Muscle layer of duodenum (tissue), 2 donors: Measurements from ENCODE around the gene RRAGC.
A peak's percentile ranks its signal among the peaks of the same experiment; 100 is the strongest.

Experiments
- H3K27ac ChIP-seq: one replicate; pipeline ENCODE4 v1.7.0; 2013; ENCODE audit warnings: mild to moderate bottlenecking, low read length
- H3K27me3 ChIP-seq: one replicate; pipeline ENCODE4 v1.7.0; 2013; ENCODE audit warnings: low read depth, mild to moderate bottlenecking, control low read depth, low read length
- H3K36me3 ChIP-seq, 2 donors: one replicate each; pipeline ENCODE4 v1.7.0; 2013; ENCODE audit warnings: low read length in 2 of 2, control low read depth in 1 of 2, mild to moderate bottlenecking in 1 of 2; ENCODE audit not compliant: insufficient read depth in 2 of 2, control insufficient read depth in 1 of 2
- H3K4me1 ChIP-seq, 2 donors: one replicate each; pipeline ENCODE4 v1.7.0; 2013; ENCODE audit warnings: low read length in 2 of 2, mild to moderate bottlenecking in 2 of 2, control low read depth in 1 of 2, moderate library complexity in 1 of 2; ENCODE audit not compliant: insufficient read depth in 2 of 2, control insufficient read depth in 1 of 2
- H3K4me3 ChIP-seq, 2 donors: one replicate each; pipeline ENCODE4 v1.7.0; 2013; ENCODE audit warnings: low read length in 2 of 2, low read depth in 1 of 2, mild to moderate bottlenecking in 1 of 2
- H3K9me3 ChIP-seq, 2 donors: one replicate each; pipeline ENCODE4 v1.7.0; 2013; ENCODE audit warnings: low read length in 2 of 2, control low read depth in 1 of 2, mild to moderate bottlenecking in 1 of 2; ENCODE audit not compliant: control insufficient read depth in 1 of 2
- donor health status: healthy.

The RRAGC gene, protein sequence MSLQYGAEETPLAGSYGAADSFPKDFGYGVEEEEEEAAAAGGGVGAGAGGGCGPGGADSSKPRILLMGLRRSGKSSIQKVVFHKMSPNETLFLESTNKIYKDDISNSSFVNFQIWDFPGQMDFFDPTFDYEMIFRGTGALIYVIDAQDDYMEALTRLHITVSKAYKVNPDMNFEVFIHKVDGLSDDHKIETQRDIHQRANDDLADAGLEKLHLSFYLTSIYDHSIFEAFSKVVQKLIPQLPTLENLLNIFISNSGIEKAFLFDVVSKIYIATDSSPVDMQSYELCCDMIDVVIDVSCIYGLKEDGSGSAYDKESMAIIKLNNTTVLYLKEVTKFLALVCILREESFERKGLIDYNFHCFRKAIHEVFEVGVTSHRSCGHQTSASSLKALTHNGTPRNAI

DNA sequence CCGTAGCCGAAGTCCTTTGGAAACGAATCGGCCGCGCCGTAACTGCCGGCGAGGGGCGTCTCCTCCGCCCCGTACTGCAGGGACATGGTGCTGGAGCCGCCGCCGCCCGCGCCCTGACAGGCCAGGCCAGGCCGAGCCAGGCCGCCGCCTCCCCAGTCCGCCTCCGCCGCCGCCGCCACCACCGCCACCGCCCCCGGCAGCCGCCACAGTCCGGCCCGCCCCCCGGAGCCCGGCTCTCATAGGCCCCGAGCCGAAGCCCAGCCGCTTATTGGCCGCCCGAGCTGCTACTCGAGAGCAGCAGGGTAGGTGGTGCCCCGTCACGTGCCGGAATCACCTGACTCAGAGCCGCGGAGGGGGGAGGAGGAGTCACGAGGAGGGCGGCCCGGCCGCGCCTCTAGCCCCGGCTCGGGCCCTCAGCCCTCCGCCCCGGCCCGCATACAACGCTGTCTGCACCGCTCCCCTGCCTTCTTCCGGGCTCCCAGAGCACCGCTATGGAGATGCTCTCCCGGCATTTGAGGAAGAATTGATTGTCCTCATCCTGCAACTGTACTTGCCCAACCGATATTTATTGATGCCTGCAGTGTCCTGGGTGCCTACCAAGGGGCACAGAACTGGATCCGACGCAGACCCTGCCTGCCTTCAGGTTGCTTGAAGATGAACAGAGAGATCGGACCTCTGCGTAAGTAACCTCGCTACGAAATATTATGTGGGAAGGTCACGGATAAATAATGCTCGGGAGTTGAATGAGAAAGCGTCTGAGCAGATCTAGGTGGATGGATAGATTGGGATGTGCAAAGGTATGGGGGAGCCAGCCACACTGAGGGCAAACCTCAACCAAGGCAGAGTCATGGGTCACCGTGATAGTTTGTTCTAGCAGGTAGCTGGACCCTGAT is at the start of gene RRAGC:
Gene RRAGC (minus strand): TSS at position 212 of the 893 bp plus-strand sequence. CDS start 126 bp downstream, at position 86.
- Histone ChIP-seq H3K9me3 (no peaks in the 10 kb centered on the region), H3K27me3 (no peaks in the 10 kb centered on the region), H3K4me1 (peaks cover 11 to 45% of the 10 kb centered on the region in 2 donors), H3K4me3 (peak within 1 kb of the TSS; percentile 95 to 96), H3K27ac (peak within 1 kb of the TSS; percentile 83), H3K36me3 (peaks cover 9 to 22% of the 10 kb centered on the region in 2 donors)

DNA sequence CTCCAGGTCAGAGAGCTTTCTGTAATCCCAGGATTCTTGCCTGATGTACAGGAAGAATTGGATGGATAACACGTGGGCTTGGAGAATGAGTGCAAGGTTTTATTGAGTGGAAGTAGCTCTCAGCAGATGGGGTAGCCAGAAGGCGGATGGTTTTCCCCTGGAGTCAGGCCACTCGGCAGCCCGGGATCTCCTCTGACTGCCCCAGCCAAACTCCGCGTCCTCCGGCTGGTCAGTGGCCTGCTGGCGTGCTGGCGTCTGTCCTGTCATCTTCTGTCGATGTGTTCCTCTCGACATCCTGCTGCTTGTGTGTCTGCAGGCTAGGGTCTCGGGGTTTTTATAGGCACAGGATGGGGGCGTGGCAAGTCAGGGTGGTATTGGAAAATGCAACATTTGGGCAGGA is 49.2 kb upstream of the RRAGC start:
- H3K36me3 ChIP-seq: no peaks in the 10 kb centered on the region

DNA sequence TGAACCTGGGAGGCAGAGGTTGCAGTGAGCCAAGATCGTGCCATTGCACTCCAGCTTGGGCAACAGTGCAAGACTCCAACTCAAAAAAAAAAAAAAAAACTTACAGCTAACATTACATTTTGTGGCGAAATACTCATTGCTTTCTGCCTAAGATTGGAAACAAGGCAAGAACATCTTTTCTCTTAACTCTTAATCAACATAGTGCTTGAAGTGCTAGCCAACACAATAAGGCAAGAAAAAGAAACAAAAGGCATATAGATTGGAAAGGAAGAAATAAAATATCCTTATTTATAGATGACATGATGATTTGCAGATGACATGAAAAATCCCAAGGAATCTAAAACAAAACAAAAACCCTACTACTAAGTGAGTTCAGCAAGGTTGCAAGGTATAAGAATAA is 46.4 kb upstream of the RRAGC start:
- H3K27me3 ChIP-seq: no peaks in the 10 kb centered on the region

More for the DNA sequence above, 49.2 kb upstream of the RRAGC start:
- Histone ChIP-seq H3K9me3 (peaks cover 0 to 10% of the 10 kb centered on the region in 2 donors), H3K27me3 (no peaks in the 10 kb centered on the region), H3K4me1 (no peaks in the 10 kb centered on the region), H3K4me3 (no peak overlapping the region), H3K27ac (no peak overlapping the region)

DNA sequence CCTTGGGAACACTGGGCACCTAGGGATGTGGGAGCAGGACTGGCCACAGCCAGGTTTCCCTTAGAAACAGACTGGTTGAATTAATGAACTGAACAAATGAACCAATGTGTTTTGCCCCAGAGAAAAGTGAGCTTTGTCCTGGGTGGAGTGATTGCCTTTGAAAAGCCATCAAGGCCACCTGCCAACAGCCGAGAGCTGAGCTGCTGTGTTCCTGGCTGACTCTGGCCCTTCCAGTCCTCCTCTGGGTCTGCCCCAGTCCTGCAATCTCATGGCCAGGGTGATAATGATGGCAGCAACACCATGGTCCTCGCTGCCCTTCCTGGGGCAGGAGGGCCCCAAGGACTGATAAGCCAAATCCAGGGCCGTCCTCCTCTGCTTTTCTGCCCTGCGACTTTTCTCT is 40.0 kb upstream of the RRAGC start:
- no peaks in the 10 kb centered on the region for H3K36me3 ChIP-seq

More for the DNA sequence above, 46.4 kb upstream of the RRAGC start:
- no peaks in the 10 kb centered on the region for H3K4me1 ChIP-seq
- H3K9me3 ChIP-seq: peaks cover 0 to 10% of the 10 kb centered on the region in 2 donors
- no peaks in the 10 kb centered on the region for H3K36me3 ChIP-seq
- H3K4me3 ChIP-seq: no peak overlapping the region
- H3K27ac ChIP-seq: no peak overlapping the region

DNA sequence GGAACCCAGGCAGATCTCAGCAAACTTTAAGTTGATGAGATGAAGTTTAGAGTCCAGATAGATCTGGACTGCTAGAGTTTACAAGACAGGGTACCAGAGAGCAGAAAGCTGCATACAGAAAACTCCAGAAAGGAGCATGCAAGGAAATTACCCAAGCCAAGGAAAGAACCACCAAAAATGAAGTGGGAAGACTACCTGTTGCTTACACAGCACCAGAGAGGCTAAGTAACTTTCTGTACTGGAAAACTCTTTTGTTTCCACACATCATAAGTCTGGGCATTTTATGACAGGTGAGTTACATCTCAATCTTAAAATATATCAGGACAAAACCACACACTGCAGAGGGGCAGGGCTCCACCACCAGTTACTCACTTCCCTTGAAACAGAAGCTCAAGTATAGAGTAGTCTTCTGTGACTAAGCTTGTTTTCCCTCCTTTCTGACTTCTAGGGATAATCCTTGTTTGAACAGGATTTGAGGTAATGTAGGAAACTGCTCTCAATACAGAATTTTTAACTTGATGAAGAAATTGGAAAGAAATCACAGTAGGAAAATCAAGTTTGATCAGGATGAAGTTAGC is 39.2 kb upstream of the RRAGC start:
- no peaks in the 10 kb centered on the region for H3K4me1 ChIP-seq
- H3K9me3 ChIP-seq: no peaks in the 10 kb centered on the region
- no peaks in the 10 kb centered on the region for H3K36me3 ChIP-seq
- no peak overlapping the region for H3K4me3 ChIP-seq
- H3K27me3 ChIP-seq: no peaks in the 10 kb centered on the region
- no peak overlapping the region for H3K27ac ChIP-seq

More for the DNA sequence above, 40.0 kb upstream of the RRAGC start:
- no peaks in the 10 kb centered on the region for H3K9me3 ChIP-seq
- no peaks in the 10 kb centered on the region for H3K27me3 ChIP-seq
- H3K4me1 ChIP-seq: no peaks in the 10 kb centered on the region
- H3K27ac ChIP-seq: no peak overlapping the region
- no peak overlapping the region for H3K4me3 ChIP-seq

DNA sequence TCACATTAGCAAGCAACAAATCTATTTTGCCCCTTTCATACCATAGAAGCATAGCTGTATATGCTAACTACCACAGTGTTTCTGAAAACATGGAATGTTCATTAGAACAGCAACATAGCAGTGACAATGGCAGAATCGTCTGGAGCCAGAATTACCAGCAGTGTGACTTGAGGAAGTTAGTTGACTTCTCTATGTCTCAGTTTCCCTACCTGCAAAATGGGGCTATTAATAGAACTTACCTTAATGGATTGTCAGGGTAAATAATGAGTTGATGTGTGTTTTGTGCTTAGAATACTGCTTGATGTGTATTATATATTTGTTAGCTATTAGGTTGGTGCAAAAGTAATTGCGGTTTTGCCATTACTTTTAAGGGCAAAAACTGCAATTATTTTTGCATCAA is 36.6 kb upstream of the RRAGC start:
- H3K4me1 ChIP-seq: no peaks in the 10 kb centered on the region
- no peaks in the 10 kb centered on the region for H3K27me3 ChIP-seq
- H3K27ac ChIP-seq: no peak overlapping the region
- H3K36me3 ChIP-seq: no peaks in the 10 kb centered on the region
- H3K9me3 ChIP-seq: no peaks in the 10 kb centered on the region
- H3K4me3 ChIP-seq: no peak overlapping the region

DNA sequence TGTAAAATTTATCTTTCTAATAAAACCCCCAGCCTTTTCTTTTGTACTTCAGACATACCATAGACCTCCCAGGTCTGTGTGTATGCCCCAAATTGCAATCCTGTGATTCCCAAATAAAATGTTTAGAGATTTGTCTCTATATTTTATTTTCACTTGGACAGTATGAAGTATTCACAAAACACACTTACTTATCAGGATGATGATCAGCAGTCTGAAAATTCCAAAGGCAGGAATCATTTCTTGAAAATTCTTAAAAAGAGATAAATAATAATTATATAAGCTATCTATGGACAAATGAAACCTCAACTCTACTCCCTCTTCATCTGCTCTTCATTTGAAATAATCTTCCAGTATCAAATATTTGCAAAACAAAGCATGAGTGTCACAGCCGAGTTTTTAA is 33.4 kb upstream of the RRAGC start:
- H3K4me3 ChIP-seq: no peak overlapping the region
- H3K27ac ChIP-seq: no peak overlapping the region
- H3K9me3 ChIP-seq: no peaks in the 10 kb centered on the region
- H3K27me3 ChIP-seq: no peaks in the 10 kb centered on the region
- no peaks in the 10 kb centered on the region for H3K36me3 ChIP-seq
- no peaks in the 10 kb centered on the region for H3K4me1 ChIP-seq

DNA sequence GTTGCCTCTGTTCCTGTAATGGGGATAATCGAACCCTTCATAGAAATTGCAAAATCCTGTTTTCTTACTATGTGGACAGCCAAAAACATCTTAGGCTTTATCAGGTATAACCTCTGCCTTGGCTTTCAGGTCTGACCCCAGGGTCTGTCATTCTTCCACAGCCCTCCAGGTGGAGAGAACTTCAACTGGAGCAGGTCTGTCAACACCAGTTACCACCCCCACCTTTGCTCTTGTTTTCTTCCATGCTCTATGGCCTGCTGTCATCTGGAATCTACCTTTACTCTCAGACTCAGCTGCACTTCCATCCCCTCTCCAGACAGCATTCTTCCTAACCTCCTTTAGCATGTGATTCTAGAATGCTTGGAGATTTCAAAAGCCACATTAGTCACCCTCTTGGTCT is 32.2 kb upstream of the RRAGC start:
- H3K9me3 ChIP-seq: no peaks in the 10 kb centered on the region
- H3K27me3 ChIP-seq: no peaks in the 10 kb centered on the region
- H3K4me3 ChIP-seq: no peak overlapping the region
- no peak overlapping the region for H3K27ac ChIP-seq
- no peaks in the 10 kb centered on the region for H3K36me3 ChIP-seq
- H3K4me1 ChIP-seq: no peaks in the 10 kb centered on the region

DNA sequence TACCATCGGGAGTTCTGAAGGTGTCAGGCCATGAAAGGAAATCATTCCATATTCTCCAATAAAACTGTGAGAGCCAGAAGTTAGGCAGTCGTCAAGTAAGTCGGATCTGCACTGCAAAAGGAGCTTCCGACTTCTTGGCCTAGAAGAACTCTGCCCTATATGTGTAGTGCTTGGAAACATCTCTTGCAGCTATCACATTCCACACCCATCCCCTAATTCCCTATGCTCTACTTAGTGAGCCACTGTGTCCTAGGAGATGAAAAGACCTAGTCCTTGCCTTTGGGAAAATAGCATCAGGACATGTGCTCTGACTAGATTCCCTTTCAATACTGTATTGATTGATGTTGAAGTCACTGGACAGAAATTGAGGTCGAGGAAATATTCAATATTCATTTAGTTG is 30.0 kb upstream of the RRAGC start:
- Histone ChIP-seq H3K9me3 (no peaks in the 10 kb centered on the region), H3K27ac (no peak overlapping the region), H3K36me3 (no peaks in the 10 kb centered on the region), H3K27me3 (no peaks in the 10 kb centered on the region), H3K4me3 (no peak overlapping the region), H3K4me1 (no peaks in the 10 kb centered on the region)

DNA sequence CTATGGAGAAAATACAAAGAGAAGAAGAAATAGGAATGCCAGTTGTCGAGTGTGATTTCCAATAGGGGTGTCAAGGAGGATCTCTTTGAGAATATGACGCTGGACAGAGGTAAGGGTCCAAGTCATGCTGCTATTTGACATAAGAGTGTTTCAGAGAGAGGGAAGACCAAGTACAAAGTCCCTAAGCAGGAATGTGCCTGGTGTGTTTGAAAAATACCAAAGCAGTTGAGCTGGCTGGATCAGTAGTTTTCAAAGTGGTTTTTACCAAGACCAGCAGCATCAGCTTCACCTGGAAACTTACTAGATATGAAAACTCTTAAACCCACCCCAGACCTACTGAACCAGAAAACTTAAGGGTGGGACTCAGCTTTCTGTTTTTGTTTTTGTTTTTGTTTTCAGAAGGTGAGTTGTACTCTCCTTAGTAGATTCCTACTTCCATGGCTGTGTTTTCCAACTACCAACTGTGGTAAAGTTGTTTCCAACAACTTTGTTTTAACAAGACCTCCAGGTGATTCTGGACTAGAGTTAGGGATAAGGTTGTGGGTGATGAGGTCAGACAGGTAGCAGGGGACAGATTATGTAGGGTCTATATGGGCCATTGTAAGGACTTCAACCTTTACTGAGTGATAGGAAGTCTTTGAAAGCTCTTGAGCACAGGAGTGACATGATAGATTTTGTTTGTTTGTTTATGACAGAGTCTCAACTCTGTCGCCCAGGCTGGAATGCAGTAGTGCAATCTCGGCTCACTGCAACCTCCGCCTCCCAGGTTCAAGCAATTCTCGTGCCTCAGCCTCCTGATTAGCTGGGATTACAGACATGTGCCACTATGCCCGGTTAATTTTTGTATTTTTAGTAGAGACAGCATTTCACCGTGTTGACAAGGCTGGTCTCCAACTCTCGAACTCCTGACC is 29.1 kb upstream of the RRAGC start:
- no peaks in the 10 kb centered on the region for H3K4me1 ChIP-seq
- H3K27me3 ChIP-seq: no peaks in the 10 kb centered on the region
- H3K4me3 ChIP-seq: no peak overlapping the region
- H3K36me3 ChIP-seq: no peaks in the 10 kb centered on the region
- H3K9me3 ChIP-seq: no peaks in the 10 kb centered on the region
- no peak overlapping the region for H3K27ac ChIP-seq
